ENCODE measurements around the gene RB1. TPM values are rescaled to one million over a fixed set of nuclear protein-coding genes. Genes with fewer than 3 reads are reported as not detected.

Gene RB1
- polyA plus RNA-seq, 3 donors, result 18.4 to 38.8 (median 29.9) TPM

- no peak for DNase-seq
- H3K79me2 ChIP-seq (ENCODE audit: insufficient read depth, low read length), result peaks cover 91% of the 10 kb centered on the region
- peaks cover 27 to 47% of the 10 kb centered on the region in 2 donors for H3K4me1 ChIP-seq (ENCODE audit: control insufficient read depth in 1 of 2, insufficient read depth in 2 of 2, low read length in 2 of 2)
- no peaks in the 10 kb centered on the region for H3K9me3 Mint-ChIP-seq
- intact Hi-C loops (cut with micrococcal nuclease), result no loop called here
- no peaks in the 10 kb centered on the region for H3K27me3 ChIP-seq (ENCODE audit: control insufficient read depth in 2 of 2, insufficient read depth in 2 of 2, low read length in 2 of 2)
- no peaks in the 10 kb centered on the region for H3K36me3 ChIP-seq (replicated peaks in 1 of 2; ENCODE audit: control insufficient read depth in 1 of 2, insufficient read depth in 2 of 2, low read length in 2 of 2)
- H3K27me3 Mint-ChIP-seq (ENCODE audit: low read depth in 3 of 3), result no peaks in the 10 kb centered on the region
- WGBS (ENCODE audit: insufficient coverage), result no CpG with 5 or more reads among the region's 2 CpGs
- H4K20me1 ChIP-seq (ENCODE audit: insufficient read depth, low read length), result no peaks in the 10 kb centered on the region
- TF ChIP-seq CTCF (IDR thresholded peaks at IDR 0.05), result no peak
- no peak overlapping the region for H3K4me2 ChIP-seq (replicated peaks; ENCODE audit: extremely low read depth, low read length, poor library complexity, severe bottlenecking)
- no peak overlapping the region for H3K4me3 ChIP-seq (replicated peaks in 1 of 3; ENCODE audit: low read depth in 2 of 3, low read length in 3 of 3)
- H3K27ac Mint-ChIP-seq, result no peak overlapping the region
- H3K9me3 ChIP-seq (replicated peaks in 1 of 2; ENCODE audit: control insufficient read depth in 1 of 2, insufficient read depth in 1 of 2, low read length in 2 of 2), result no peaks in the 10 kb centered on the region
- no peak overlapping the region for H3K9ac ChIP-seq (ENCODE audit: insufficient read depth, low read length, poor library complexity, severe bottlenecking)
- peaks cover 23 to 28% of the 10 kb centered on the region in 2 donors for H3K36me3 Mint-ChIP-seq
- H3K4me1 Mint-ChIP-seq, result peaks cover 47% of the 10 kb centered on the region
- no peak overlapping the region for H3K4me3 Mint-ChIP-seq
- no peak overlapping the region for H2AFZ ChIP-seq (ENCODE audit: insufficient read depth, low read depth, low read length, poor library complexity, severe bottlenecking)
- H3K27ac ChIP-seq (ENCODE audit: low read depth in 1 of 2, low read length in 2 of 2), result peak overlapping the region in 1 of 2 donors; percentile 16
Measured at GRCh38 chr13:48527955-48528354, 224.4 kb downstream of the RB1 start.

DNA sequence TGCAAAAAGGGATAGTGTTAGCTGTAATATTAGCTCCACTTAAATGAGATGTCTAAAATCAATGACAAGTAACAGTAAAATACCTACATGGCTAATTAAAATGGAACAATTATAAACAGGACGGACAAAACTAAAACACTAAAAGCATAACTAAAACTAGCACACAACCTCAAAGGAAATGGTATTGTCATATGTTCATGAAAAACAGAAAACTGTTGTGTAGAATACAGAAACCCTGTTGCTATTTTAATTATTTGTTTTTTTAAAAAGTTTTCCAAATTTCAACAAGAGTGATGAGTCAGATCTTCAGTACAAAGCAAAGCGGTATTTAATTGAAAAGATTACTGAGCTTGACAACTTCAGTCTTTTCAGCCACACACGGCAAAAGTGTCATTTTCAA lies 225.2 kb downstream of the RB1 start:
- Histone ChIP-seq H2AFZ (ENCODE audit: insufficient read depth, low read depth, low read length, poor library complexity, severe bottlenecking) (no peak overlapping the region), H3K27ac (ENCODE audit: low read depth in 1 of 2, low read length in 2 of 2) (no peak overlapping the region), H3K4me3 (replicated peaks in 1 of 3; ENCODE audit: low read depth in 2 of 3, low read length in 3 of 3) (no peak overlapping the region), H3K9me3 (replicated peaks in 1 of 2; ENCODE audit: control insufficient read depth in 1 of 2, insufficient read depth in 1 of 2, low read length in 2 of 2) (no peaks in the 10 kb centered on the region), H4K20me1 (ENCODE audit: insufficient read depth, low read length) (no peaks in the 10 kb centered on the region), H3K79me2 (ENCODE audit: insufficient read depth, low read length) (peaks cover 84% of the 10 kb centered on the region), H3K9ac (ENCODE audit: insufficient read depth, low read length, poor library complexity, severe bottlenecking) (no peak overlapping the region), H3K4me1 (ENCODE audit: control insufficient read depth in 1 of 2, insufficient read depth in 2 of 2, low read length in 2 of 2) (peaks cover 34 to 54% of the 10 kb centered on the region in 2 donors), H3K27me3 (ENCODE audit: control insufficient read depth in 2 of 2, insufficient read depth in 2 of 2, low read length in 2 of 2) (no peaks in the 10 kb centered on the region), H3K4me2 (replicated peaks; ENCODE audit: extremely low read depth, low read length, poor library complexity, severe bottlenecking) (no peak overlapping the region), H3K36me3 (replicated peaks in 1 of 2; ENCODE audit: control insufficient read depth in 1 of 2, insufficient read depth in 2 of 2, low read length in 2 of 2) (no peaks in the 10 kb centered on the region)
- Mint-ChIP-seq H3K4me3 (no peak overlapping the region), H3K27me3 (ENCODE audit: low read depth in 3 of 3) (no peaks in the 10 kb centered on the region), H3K4me1 (peaks cover 49% of the 10 kb centered on the region), H3K9me3 (no peaks in the 10 kb centered on the region), H3K36me3 (peaks cover 21 to 23% of the 10 kb centered on the region in 2 donors), H3K27ac (no peak overlapping the region)
- no peak for TF ChIP-seq CTCF (IDR thresholded peaks at IDR 0.05)
- no CpG with 5 or more reads among the region's 3 CpGs for WGBS (ENCODE audit: insufficient coverage)
- no peak for DNase-seq
- intact Hi-C loops (cut with micrococcal nuclease), result no loop called here
